Measurements from ENCODE around the gene ZNF521.
A peak's percentile ranks its signal among the peaks of the same experiment; 100 is the strongest.

The ZNF521 gene

GRCh38 chr18:25167612-25168410 is 184.2 kb downstream of the ZNF521 start:
- Mint-ChIP-seq H3K36me3 (ENCODE audit: low read depth) (peaks cover 6% of the 10 kb centered on the region), H3K9me3 (no peaks in the 10 kb centered on the region), H3K27ac (peak overlapping the region in 2 of 3 experiments; percentile 4 to 15), H3K27me3 (ENCODE audit: low read depth) (no peaks in the 10 kb centered on the region), H3K4me3 (no peak overlapping the region), H3K4me1 (peaks cover 58% of the 10 kb centered on the region)
- TF ChIP-seq, protein P1, sequence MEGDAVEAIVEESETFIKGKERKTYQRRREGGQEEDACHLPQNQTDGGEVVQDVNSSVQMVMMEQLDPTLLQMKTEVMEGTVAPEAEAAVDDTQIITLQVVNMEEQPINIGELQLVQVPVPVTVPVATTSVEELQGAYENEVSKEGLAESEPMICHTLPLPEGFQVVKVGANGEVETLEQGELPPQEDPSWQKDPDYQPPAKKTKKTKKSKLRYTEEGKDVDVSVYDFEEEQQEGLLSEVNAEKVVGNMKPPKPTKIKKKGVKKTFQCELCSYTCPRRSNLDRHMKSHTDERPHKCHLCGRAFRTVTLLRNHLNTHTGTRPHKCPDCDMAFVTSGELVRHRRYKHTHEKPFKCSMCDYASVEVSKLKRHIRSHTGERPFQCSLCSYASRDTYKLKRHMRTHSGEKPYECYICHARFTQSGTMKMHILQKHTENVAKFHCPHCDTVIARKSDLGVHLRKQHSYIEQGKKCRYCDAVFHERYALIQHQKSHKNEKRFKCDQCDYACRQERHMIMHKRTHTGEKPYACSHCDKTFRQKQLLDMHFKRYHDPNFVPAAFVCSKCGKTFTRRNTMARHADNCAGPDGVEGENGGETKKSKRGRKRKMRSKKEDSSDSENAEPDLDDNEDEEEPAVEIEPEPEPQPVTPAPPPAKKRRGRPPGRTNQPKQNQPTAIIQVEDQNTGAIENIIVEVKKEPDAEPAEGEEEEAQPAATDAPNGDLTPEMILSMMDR (IDR thresholded peaks at IDR 0.05; ENCODE audit: unreplicated experiment in 3 of 3), result no peak

DNA sequence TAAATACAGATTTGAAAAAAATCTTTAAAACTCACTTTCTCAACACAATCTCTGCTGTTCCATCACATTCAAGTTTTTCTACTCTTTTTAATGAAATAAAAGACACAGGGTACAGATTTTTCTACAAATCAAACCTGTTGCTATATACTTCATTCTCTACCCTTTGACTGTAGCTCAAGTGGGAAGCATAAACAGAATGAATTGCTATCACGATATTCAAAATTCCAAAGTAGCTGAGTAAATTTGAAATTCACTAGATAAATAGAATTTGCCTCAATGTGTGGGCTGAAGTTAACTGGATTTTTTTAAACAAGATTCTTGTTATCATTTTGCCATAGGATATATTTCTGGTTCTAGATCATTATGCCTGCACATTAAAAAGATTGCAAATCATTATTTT is 185.9 kb downstream of the ZNF521 start:
- peaks cover 12% of the 10 kb centered on the region for H3K36me3 Mint-ChIP-seq (ENCODE audit: low read depth)

DNA sequence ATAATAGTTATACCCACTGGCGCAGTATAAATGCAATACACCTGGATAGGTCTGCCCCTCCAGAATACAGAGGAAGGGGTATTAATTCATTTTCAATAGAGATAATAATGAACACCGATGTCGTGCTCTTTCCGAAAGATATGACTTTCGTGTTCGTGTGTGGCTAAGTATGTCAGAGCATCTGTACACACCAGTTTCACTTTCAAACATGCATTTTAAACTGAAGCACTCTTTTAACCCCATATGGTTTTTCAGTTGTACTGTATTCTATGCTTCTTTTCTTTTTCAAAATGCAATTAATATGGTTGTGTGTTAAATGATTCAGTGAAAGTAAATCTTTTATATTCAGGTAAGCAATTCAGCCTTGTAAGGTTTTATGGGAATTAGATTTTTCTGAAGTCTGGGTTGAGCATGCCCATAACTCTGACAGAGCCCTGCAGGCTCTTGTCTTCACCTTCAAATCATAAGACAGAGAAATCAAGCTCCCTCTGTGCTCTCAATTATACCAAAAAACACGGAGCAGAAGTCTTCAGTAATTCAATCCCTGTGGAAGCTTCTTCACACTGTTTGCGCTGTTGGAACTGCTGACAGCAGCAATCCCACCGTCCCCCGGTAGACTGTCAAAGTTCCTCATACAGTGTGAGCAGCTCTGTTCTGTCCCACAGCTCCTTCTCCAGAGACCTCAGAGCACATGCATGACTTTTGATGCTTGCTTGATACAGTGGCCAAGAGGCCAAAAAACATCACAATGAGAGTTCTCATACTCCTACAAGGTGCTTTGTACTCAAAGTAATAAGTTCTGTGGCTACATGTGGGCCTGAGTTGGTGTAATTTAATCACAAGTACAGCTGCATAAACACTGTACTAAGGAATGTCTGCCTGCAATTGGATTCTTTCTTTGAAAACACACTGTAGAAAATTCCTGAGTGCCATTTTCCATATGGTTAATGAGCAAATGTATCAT is 186.8 kb downstream of the ZNF521 start:
- Mint-ChIP-seq H3K9me3 (no peaks in the 10 kb centered on the region), H3K27me3 (ENCODE audit: low read depth) (no peaks in the 10 kb centered on the region), H3K27ac (peak overlapping the region; percentile 90 to 97 (median 92)), H3K4me3 (peak overlapping the region; percentile 14 to 75 (median 68)), H3K4me1 (peaks cover 48% of the 10 kb centered on the region), H3K36me3 (ENCODE audit: low read depth) (peaks cover 16% of the 10 kb centered on the region)
- TF ChIP-seq, protein P1 (IDR thresholded peaks at IDR 0.05; ENCODE audit: unreplicated experiment in 3 of 3), result peak in 2 of 3 experiments; percentile 20 to 22

More for the DNA sequence above, 185.9 kb downstream of the ZNF521 start:
- no peaks in the 10 kb centered on the region for H3K9me3 Mint-ChIP-seq
- H3K4me3 Mint-ChIP-seq, result no peak overlapping the region
- H3K27me3 Mint-ChIP-seq (ENCODE audit: low read depth), result no peaks in the 10 kb centered on the region
- TF ChIP-seq, protein P1 (IDR thresholded peaks at IDR 0.05; ENCODE audit: unreplicated experiment in 3 of 3), result no peak
- peak overlapping the region; percentile 90 to 97 (median 92) for H3K27ac Mint-ChIP-seq
- peaks cover 50% of the 10 kb centered on the region for H3K4me1 Mint-ChIP-seq

- Mint-ChIP-seq H3K36me3 (ENCODE audit: low read depth) (peaks cover 22% of the 10 kb centered on the region), H3K9me3 (no peaks in the 10 kb centered on the region), H3K4me1 (peaks cover 53% of the 10 kb centered on the region), H3K27me3 (ENCODE audit: low read depth) (no peaks in the 10 kb centered on the region), H3K27ac (peak overlapping the region; percentile 90 to 97 (median 92)), H3K4me3 (peak overlapping the region; percentile 2 to 68 (median 24))
- TF ChIP-seq, protein P1 (IDR thresholded peaks at IDR 0.05; ENCODE audit: unreplicated experiment in 3 of 3), result no peak
These were observed 187.6 kb downstream of the ZNF521 start for GRCh38 chr18:25164211-25164847.

GRCh38 chr18:25153426-25153825 is 198.5 kb downstream of the ZNF521 start:
- H3K27me3 Mint-ChIP-seq (ENCODE audit: low read depth), result no peaks in the 10 kb centered on the region
- no peak overlapping the region for H3K27ac Mint-ChIP-seq
- no peak overlapping the region for H3K4me3 Mint-ChIP-seq
- peaks cover 17% of the 10 kb centered on the region for H3K9me3 Mint-ChIP-seq
- peaks cover 77% of the 10 kb centered on the region for H3K36me3 Mint-ChIP-seq (ENCODE audit: low read depth)
- TF ChIP-seq, protein P1 (IDR thresholded peaks at IDR 0.05; ENCODE audit: unreplicated experiment in 3 of 3), result no peak
- H3K4me1 Mint-ChIP-seq, result peaks cover 7% of the 10 kb centered on the region

Measured in nephron (organoid).